Testis (tissue), 2 donors: ENCODE results near the gene ENTPD5.

ENCODE experiments used
- POLR2A ChIP-seq: fragments of 450-650 bp; IDR thresholded peaks from one replicate; pipeline ENCODE4 v1.6.1; 2017; ENCODE audit warnings: antibody characterized with exemption, mild to moderate bottlenecking, moderate library complexity
- TF ChIP-seq, protein P1 (sequence below), 3 experiments: fragments of 450-650 bp in 2 of 3; fragments of 200-600 bp in 1 of 3; sonication (generic) in 1 of 3; IDR thresholded peaks; one replicate each; pipeline ENCODE4 v1.5.1; 2016 to 2019; ENCODE audit warnings: antibody characterized with exemption in 3 of 3, mild to moderate bottlenecking in 2 of 3, moderate library complexity in 1 of 3

DNA sequence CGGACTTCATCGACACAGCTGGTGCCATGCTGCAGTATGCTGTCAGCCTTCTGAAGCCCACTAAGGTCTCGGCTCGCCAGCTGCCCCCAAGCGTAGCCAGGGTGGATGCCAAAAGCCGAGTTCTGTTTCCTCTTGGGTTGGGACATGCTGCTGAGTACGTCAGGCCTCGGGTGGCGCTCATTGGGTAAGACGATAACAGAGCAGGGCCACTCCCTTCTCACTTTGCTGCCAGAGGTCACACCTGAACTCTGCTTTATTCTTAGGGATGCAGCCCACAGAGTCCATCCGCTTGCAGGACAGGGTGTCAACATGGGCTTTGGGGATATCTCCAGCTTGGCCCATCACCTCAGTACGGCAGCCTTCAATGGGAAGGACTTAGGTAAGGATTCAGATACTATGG lies 57.9 kb downstream of the ENTPD5 start:
- TF ChIP-seq, protein P1, sequence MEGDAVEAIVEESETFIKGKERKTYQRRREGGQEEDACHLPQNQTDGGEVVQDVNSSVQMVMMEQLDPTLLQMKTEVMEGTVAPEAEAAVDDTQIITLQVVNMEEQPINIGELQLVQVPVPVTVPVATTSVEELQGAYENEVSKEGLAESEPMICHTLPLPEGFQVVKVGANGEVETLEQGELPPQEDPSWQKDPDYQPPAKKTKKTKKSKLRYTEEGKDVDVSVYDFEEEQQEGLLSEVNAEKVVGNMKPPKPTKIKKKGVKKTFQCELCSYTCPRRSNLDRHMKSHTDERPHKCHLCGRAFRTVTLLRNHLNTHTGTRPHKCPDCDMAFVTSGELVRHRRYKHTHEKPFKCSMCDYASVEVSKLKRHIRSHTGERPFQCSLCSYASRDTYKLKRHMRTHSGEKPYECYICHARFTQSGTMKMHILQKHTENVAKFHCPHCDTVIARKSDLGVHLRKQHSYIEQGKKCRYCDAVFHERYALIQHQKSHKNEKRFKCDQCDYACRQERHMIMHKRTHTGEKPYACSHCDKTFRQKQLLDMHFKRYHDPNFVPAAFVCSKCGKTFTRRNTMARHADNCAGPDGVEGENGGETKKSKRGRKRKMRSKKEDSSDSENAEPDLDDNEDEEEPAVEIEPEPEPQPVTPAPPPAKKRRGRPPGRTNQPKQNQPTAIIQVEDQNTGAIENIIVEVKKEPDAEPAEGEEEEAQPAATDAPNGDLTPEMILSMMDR (IDR thresholded peaks at IDR 0.05), result no peak
- TF ChIP-seq POLR2A, result no peak
